ENCODE measurements around the gene GTF2H4. TPM values are rescaled to one million over a fixed set of nuclear protein-coding genes. Genes with fewer than 3 reads are reported as not detected.

Gene GTF2H4
- total and polyA plus RNA-seq, 8 donors: 29.5 to 59.5 (median 49.6) TPM

GRCh38 chr6:30880698-30881252 lies 27.2 kb upstream of the GTF2H4 start:
- ATAC-seq (no peak), DNase-seq (no peak)
- intact Hi-C loops (cut with DNase I): no loop called here
- H3K9me3 ChIP-seq: no peaks in the 10 kb centered on the region
- peaks cover 0 to 36% of the 10 kb centered on the region in 2 donors for H3K27me3 ChIP-seq
- H3K4me3 ChIP-seq: no peak overlapping the region
- no peaks in the 10 kb centered on the region for H3K36me3 ChIP-seq
- TF ChIP-seq CTCF (IDR thresholded peaks at IDR 0.05): no peak
- H3K4me1 ChIP-seq: peaks cover 26 to 38% of the 10 kb centered on the region in 2 donors
- no peak overlapping the region for H3K27ac ChIP-seq

GRCh38 chr6:30881392-30882203 lies 26.4 kb upstream of the GTF2H4 start:
- Histone ChIP-seq H3K4me3 (no peak overlapping the region), H3K9me3 (no peaks in the 10 kb centered on the region), H3K27me3 (peaks cover 0 to 44% of the 10 kb centered on the region in 2 donors), H3K27ac (peak overlapping the region in 1 of 2 donors; percentile 63), H3K36me3 (no peaks in the 10 kb centered on the region), H3K4me1 (peaks cover 32 to 46% of the 10 kb centered on the region in 2 donors)
- intact Hi-C loops (cut with DNase I): no loop called here
- ATAC-seq: no peak
- DNase-seq: no peak
- TF ChIP-seq CTCF (IDR thresholded peaks at IDR 0.05): no peak

- Histone ChIP-seq H3K9me3 (no peaks in the 10 kb centered on the region), H3K27me3 (peaks cover 0 to 50% of the 10 kb centered on the region in 2 donors), H3K4me3 (peak overlapping the region in 1 of 2 donors; percentile 60), H3K27ac (peak overlapping the region; percentile 63 to 77), H3K4me1 (peaks cover 36 to 43% of the 10 kb centered on the region in 2 donors), H3K36me3 (no peaks in the 10 kb centered on the region)
- no peak for DNase-seq
- ATAC-seq: no peak
- TF ChIP-seq CTCF (IDR thresholded peaks at IDR 0.05): no peak
- intact Hi-C loops (cut with DNase I): no loop called here
Observed at GRCh38 chr6:30882204-30882758, 25.7 kb upstream of the GTF2H4 start.

- DNase-seq: peak in 3 of 4 donors; percentile 71 to 86 (median 77)
- H3K4me3 ChIP-seq: peak overlapping the region; percentile 60
- H3K27ac ChIP-seq: peak overlapping the region; percentile 63 to 77
- no peaks in the 10 kb centered on the region for H3K36me3 ChIP-seq
- no peaks in the 10 kb centered on the region for H3K9me3 ChIP-seq
- TF ChIP-seq CTCF (IDR thresholded peaks at IDR 0.05): no peak
- ATAC-seq: peak; percentile 66
- intact Hi-C loops (cut with DNase I): no loop called here
- H3K4me1 ChIP-seq: peaks cover 29 to 36% of the 10 kb centered on the region in 2 donors
- peaks cover 0 to 50% of the 10 kb centered on the region in 2 donors for H3K27me3 ChIP-seq
Observed at GRCh38 chr6:30882759-30883684, 25.0 kb upstream of the GTF2H4 start.
